Measurements from ENCODE around the gene GLP1R. TPM values are rescaled to one million over a fixed set of nuclear protein-coding genes. Genes with fewer than 3 reads are reported as not detected.

GLP1R gene
- total RNA-seq, 1 experiment from 2014 or later: not detected

DNA sequence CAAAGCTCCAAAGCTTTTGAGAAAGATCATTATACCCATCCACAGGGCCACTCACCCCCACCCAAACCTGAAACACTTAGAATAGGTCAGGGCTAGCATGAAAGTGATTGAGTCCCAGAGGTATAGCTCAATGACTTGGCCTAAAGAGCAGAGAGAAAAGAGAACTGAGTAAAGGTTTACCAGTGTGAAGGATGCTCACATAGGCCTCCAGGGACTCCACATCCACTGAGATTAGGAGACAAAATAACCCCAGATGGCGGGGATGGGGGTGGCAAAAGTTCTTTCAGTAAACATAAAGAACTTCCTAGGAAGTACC, 54.2 kb downstream of the GLP1R start (continued):
- TF ChIP-seq CEBPB (IDR thresholded peaks at IDR 0.05; ENCODE audit: low read depth) (no peak), ZFX (IDR thresholded peaks at IDR 0.05) (no peak), EGR1 (IDR thresholded peaks at IDR 0.05; ENCODE audit: low read depth) (no peak), RAD21 (IDR thresholded peaks at IDR 0.05; ENCODE audit: low read depth) (no peak), FOSL1 (IDR thresholded peaks at IDR 0.05; ENCODE audit: low read depth) (no peak), POLR2AphosphoS5 (IDR thresholded peaks at IDR 0.05; ENCODE audit: low read depth, low read length) (no peak)
- TF ChIP-seq, protein P1, sequence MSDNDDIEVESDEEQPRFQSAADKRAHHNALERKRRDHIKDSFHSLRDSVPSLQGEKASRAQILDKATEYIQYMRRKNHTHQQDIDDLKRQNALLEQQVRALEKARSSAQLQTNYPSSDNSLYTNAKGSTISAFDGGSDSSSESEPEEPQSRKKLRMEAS (IDR thresholded peaks at IDR 0.05): no peak
- TF ChIP-seq, protein P2, sequence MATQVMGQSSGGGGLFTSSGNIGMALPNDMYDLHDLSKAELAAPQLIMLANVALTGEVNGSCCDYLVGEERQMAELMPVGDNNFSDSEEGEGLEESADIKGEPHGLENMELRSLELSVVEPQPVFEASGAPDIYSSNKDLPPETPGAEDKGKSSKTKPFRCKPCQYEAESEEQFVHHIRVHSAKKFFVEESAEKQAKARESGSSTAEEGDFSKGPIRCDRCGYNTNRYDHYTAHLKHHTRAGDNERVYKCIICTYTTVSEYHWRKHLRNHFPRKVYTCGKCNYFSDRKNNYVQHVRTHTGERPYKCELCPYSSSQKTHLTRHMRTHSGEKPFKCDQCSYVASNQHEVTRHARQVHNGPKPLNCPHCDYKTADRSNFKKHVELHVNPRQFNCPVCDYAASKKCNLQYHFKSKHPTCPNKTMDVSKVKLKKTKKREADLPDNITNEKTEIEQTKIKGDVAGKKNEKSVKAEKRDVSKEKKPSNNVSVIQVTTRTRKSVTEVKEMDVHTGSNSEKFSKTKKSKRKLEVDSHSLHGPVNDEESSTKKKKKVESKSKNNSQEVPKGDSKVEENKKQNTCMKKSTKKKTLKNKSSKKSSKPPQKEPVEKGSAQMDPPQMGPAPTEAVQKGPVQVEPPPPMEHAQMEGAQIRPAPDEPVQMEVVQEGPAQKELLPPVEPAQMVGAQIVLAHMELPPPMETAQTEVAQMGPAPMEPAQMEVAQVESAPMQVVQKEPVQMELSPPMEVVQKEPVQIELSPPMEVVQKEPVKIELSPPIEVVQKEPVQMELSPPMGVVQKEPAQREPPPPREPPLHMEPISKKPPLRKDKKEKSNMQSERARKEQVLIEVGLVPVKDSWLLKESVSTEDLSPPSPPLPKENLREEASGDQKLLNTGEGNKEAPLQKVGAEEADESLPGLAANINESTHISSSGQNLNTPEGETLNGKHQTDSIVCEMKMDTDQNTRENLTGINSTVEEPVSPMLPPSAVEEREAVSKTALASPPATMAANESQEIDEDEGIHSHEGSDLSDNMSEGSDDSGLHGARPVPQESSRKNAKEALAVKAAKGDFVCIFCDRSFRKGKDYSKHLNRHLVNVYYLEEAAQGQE (IDR thresholded peaks at IDR 0.05; ENCODE audit: low read depth): no peak

DNA sequence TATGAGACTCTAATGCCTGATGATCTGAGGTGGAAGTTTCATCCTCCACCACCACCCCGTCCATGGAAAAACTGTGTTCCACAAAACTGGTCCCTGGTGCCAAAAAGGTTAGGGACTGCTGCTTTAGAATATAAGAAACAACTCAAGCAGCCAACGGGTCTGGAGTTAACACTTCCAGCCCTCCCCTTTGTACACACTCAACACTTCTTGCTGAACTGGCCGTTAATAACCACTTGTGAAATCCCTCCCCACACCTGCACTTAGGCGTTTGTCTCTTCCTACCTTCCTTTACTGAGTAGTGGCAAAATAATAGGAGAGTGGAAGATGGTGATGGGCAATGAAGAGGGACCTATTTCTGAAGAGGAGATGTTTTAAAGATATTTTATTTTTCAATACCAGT, 55.9 kb downstream of the GLP1R start:
- H3K4me3 ChIP-seq (replicated peaks in 1 of 2; ENCODE audit: low read depth in 1 of 2, low read length in 2 of 2): no peak overlapping the region
- H3K79me2 ChIP-seq (ENCODE audit: insufficient read depth, low read length): no peaks in the 10 kb centered on the region
- DNase-seq (ENCODE audit: low read depth, low spot score): no peak
- H3K4me1 ChIP-seq (ENCODE audit: control insufficient read depth in 1 of 2, insufficient read depth in 2 of 2, low read length in 2 of 2): no peaks in the 10 kb centered on the region
- no TSS peak for BruUV-seq (replicated peaks)
- ChIA-PET POLR2A (no interaction called here), CTCF (no interaction called here), RAD21 (ENCODE audit: low non-redundant PET in 1 of 2, low total read pairs in 2 of 2, uncharacterized antibody in 2 of 2, unreplicated experiment in 2 of 2) (no interaction called here)
- no peak overlapping the region for H3K9ac ChIP-seq (ENCODE audit: low read length)
- intact Hi-C loops (cut with micrococcal nuclease): loop anchor here (5.0 kb wide), 2 partner anchors 132 to 208 kb away; partner anchors contain the start of gene KCNK17
- no peaks in the 10 kb centered on the region for H3K9me2 ChIP-seq (ENCODE audit: insufficient read depth)
- no peaks in the 10 kb centered on the region for H3K36me3 ChIP-seq (ENCODE audit: control insufficient read depth in 1 of 2, insufficient read depth in 2 of 2, low read length in 2 of 2)
- ATAC-seq: no peak
- H3K27me3 ChIP-seq (ENCODE audit: insufficient read depth, low read length): peaks cover 14% of the 10 kb centered on the region
- no peak overlapping the region for H3K4me2 ChIP-seq (ENCODE audit: low read length)
- no peaks in the 10 kb centered on the region for H4K20me1 ChIP-seq (ENCODE audit: insufficient read depth)
- TF ChIP-seq EZH2 (IDR thresholded peaks at IDR 0.05) (no peak), ELF1 (IDR thresholded peaks at IDR 0.05; ENCODE audit: borderline replicate concordance, low read depth) (no peak), POLR2A (IDR thresholded peaks at IDR 0.05; ENCODE audit: borderline replicate concordance, extremely low read depth, insufficient read depth, insufficient read length) (no peak), CEBPB (IDR thresholded peaks at IDR 0.05; ENCODE audit: low read depth) (no peak), POLR2AphosphoS5 (IDR thresholded peaks at IDR 0.05; ENCODE audit: low read depth, low read length) (no peak), ZNF274 (IDR thresholded peaks at IDR 0.05; ENCODE audit: low read depth, low read length) (no peak), CBX3 (IDR thresholded peaks at IDR 0.05; ENCODE audit: low read depth) (no peak), TCF7L2 (IDR thresholded peaks at IDR 0.05; ENCODE audit: borderline replicate concordance, extremely low read depth, insufficient read depth, insufficient read length) (no peak)
- TF ChIP-seq, protein P3, sequence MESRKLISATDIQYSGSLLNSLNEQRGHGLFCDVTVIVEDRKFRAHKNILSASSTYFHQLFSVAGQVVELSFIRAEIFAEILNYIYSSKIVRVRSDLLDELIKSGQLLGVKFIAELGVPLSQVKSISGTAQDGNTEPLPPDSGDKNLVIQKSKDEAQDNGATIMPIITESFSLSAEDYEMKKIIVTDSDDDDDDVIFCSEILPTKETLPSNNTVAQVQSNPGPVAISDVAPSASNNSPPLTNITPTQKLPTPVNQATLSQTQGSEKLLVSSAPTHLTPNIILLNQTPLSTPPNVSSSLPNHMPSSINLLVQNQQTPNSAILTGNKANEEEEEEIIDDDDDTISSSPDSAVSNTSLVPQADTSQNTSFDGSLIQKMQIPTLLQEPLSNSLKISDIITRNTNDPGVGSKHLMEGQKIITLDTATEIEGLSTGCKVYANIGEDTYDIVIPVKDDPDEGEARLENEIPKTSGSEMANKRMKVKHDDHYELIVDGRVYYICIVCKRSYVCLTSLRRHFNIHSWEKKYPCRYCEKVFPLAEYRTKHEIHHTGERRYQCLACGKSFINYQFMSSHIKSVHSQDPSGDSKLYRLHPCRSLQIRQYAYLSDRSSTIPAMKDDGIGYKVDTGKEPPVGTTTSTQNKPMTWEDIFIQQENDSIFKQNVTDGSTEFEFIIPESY (IDR thresholded peaks at IDR 0.05; ENCODE audit: extremely low read depth, insufficient replicate concordance, low read length): no peak
- TF ChIP-seq, protein P4, sequence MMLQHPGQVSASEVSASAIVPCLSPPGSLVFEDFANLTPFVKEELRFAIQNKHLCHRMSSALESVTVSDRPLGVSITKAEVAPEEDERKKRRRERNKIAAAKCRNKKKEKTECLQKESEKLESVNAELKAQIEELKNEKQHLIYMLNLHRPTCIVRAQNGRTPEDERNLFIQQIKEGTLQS (IDR thresholded peaks at IDR 0.05): no peak
- TF ChIP-seq, protein P2 (IDR thresholded peaks at IDR 0.05; ENCODE audit: low read depth): no peak
- H2AFZ ChIP-seq (ENCODE audit: low read depth, low read length, poor library complexity, severe bottlenecking): no peak overlapping the region
- no peaks in the 10 kb centered on the region for H3K9me3 ChIP-seq (ENCODE audit: control insufficient read depth in 1 of 2, insufficient read depth in 1 of 2, low read depth in 1 of 2, low read length in 2 of 2)
- H3K27ac ChIP-seq (ENCODE audit: low read depth, low read length): no peak overlapping the region
